HG02943 (cell line): Measurements from ENCODE around the gene DCAF6.
"Not testable (repeated sequence)": the region's sequence is repeated elsewhere in the genome, so short reads cannot be mapped to it uniquely, and the experiment has no call there.

ENCODE experiments used
- ATAC-seq: cut with Tn5 transposase; IDR thresholded peaks from one replicate; pipeline ENCODE4 v1.9.1; 2021; ENCODE audit warnings: mild to moderate bottlenecking, low read depth, moderate library complexity; ENCODE audit not compliant: unreplicated experiment

Gene DCAF6

DNA sequence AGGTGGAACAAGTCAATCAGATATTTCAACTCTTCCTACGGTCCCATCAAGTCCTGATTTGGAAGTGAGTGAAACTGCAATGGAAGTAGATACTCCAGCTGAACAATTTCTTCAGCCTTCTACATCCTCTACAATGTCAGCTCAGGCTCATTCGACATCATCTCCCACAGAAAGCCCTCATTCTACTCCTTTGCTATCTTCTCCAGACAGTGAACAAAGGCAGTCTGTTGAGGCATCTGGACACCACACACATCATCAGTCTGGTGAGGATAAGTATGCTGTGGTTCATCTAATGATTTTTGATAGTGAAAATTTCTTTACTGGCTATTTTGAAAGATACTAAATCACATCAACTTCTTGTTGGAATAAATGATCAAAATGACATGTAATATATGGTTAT is 68.0 kb downstream of the DCAF6 start:
- no peak for ATAC-seq

DNA sequence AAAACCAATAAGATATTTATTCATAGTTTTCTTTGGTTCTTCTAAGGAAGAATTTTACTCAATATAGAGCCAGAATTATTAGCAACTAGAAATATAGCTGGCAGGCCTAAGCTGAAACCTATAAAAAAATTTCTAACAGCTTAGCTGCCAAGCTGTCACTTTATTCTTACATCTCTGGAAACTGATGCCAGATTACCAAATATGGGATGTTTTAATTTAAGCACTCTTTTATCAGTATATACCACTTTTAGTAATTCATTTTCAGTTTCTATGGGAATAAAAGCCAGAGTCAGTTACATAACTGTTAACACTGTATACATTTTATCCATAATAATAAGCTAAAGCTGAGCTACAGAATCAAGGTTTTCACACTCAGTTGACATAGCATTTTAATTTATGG is 69.0 kb downstream of the DCAF6 start:
- no peak for ATAC-seq

DNA sequence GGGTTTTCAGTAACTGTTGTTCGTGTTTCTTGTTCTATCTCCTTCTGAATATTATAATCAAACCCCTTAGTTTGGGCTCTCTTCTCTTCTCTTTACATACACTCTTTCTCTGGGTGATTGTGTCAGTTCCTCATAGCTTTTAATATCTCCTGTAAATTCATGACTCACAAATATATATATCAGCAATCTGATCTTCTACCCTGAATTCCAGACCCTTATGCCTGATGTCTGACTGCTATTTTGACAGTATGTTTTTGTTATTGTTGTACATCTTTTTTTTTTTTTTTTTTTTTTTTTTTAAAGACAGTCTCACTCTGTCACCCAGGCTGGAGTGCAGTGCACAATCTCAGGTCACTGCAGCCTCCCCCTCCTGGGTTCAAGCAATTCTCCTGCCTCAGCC is 71.2 kb downstream of the DCAF6 start:
- no peak for ATAC-seq

DNA sequence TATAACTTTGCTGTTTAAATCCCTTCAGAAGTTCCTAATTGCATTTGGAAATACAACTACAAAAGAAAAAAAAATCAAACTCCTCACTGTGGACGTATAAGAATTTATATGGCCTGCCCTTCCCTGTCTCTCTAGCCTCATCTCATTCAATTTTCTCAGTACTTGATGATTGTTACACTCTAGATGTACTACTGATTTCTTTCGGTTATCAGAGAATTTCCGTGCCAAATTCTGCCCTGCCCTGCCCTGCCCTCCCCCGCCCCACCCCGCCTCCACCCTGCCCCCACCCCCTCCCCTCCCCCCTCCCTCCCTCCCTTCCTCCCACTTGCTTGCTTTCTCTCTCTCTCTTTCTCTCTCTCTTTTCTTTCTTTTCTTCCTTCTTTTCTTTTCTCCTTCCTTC is 72.1 kb downstream of the DCAF6 start:
- ATAC-seq: no peak

DNA sequence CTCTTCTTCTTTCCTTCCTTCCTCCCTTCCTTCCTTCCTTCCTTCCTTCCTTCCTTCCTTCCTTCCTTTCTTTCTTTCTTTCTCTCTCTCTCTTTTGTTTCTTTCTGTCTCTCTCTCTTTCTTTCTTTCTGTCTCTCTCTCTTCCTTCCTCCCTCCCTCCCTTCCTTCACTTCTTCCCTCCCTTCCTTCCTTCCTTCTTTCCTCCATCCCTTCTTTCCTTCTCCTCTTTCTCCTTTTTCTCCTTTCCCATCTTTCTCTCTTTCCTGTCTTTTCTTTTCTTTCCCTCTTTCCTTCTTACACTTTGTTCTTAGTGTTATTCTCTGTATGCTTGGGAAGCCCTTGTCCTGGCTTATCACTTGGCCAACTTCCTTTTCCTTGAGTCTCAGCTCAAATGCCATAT is 72.8 kb downstream of the DCAF6 start:
- no peak for ATAC-seq

DNA sequence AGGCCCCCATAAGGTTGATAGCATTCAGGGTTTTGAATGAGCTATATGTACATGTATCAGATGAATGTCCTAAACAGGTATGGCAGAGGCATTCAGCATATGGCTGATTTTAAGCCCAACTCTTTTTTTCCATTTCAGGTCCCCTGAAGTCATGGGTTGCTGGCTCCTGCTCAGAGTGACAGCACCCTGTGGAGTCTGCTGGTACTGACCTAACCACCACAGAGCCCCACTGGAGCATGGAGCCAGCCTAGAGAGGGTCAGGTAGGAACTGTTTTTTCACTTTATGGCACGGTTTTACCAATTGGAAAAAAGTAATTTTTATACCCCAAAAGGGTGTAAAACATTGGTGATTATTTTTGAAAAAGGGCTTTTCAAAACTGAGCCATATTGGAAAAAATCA is 82.9 kb downstream of the DCAF6 start:
- ATAC-seq: no peak

DNA sequence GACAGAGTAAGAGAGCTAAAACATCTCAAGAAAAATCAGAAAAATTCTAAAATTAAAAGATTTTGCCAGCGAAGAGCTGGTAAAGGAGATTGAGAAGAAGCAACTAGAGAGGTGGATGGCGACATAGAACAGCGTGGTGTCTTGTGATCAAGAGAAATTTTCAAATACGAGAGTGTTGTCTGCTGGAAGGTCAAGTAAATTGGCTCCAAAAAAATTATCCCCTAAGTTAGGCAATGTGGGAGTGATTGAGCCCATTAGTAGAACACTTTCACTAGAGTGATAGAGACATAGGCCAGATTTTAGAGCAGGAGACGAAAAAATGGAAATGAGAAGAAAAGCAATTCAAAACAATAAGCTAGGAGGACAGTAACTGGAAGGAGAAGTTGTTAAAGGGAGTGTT is 94.7 kb downstream of the DCAF6 start:
- ATAC-seq: no peak

DNA sequence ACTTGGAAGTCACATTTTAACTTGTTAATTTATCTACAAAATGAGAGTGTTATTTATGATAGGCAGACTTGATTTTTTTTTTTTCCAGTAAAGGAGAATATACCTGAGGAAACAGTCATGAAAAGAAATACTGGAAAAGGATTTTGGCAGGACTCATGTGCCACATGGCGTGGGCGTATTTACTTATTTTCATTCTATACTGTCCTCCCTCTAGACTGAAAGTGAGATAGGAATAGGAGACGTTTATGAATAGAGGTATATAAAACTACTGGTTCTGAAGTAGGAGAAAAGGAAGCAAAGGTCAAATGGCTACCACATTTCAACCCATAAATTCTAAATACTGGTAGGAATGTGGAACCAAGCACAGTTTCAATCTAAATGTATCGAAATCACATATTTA is 95.1 kb downstream of the DCAF6 start:
- no peak for ATAC-seq

DNA sequence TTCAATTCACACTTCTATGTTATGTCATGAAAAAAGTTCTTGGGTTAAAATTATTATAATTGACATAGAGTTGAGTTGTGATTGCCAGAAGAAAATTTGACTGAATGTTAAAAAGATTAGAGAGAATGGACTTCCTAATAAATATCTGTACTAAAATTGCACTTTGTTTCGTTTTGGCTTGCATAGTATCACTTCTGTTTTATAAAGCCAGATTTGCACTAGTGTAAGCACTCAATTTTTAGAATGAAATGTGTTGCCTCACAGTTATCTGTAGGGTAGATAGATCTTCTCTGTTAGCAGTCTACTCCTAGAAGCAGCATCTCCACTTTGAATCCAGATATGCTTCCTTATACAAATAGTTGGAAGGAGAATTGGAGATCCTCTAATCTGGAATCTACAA is 95.5 kb downstream of the DCAF6 start:
- no peak for ATAC-seq

DNA sequence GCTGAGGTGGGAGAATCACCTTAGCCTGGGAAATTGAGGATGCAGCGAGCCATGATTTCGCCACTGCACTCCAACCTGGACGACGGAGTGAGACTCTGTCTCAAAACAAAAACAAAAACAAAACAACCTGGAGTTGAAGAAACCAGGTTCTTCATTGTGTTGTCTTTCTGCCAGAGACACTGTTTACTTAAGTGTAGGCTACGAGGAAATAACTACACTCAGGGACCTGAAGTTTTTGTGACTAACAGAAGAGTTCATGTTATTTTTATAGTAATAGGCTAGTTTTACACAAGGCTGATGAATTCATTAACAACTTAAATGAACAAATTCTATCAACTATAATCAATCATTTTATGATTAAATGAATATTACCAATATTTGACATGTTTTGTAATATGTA is 98.9 kb downstream of the DCAF6 start:
- ATAC-seq: no peak

DNA sequence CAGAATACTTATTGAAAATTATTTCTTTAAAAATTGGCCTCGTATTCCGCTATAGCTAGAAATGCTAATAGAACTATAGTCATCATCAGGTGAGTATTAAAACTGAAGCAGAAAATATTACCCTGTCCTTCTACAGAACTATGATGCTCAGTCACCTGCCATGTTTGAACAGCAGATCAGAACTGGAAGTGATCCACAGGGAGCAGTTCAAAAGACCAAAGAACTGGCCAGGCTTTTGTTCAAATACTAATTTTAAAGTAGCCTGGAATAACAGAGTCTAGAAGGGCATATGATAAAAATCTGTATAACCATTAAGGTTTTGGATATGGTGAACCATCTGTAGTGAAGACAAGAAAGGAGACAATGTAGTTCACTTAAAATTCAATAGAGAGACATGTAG is 105.9 kb downstream of the DCAF6 start:
- ATAC-seq: no peak

DNA sequence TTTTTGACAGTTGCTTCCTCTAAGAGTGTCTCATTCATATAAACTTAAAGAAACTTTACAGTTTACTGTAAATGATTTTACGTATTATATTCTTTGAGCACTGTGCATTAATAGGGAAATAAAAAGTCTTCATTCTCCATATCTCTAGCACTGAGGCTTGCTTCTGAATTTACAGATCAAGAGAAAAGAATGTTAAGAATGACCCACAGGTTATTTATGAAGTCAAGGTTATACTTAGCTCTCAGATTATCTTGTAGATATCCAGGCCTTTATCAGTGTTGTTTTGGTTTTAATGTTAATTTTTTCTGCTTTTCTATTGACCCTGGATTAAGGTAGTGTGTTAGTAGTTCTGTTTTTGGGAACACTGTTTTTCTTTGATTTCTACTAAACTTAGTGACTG is 108.8 kb downstream of the DCAF6 start:
- no peak for ATAC-seq

DNA sequence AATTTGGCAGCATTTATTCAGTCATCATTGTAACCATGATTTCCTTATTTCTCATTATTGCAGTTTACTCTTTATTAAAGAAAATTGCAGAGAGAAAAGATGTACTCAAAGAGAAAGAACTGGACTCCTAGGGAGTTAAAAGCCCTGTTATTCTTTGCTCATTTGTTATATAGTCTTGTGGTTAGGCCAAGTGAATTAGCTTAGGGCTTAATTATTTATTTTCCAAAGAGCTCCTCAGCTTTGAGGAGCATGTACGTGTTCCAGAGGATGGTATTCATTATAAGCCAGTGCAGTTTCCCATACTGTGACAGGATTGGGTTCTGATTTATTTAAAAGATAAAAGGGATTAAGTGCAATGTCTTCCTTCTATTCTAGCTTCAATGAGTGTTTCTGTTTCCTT is 113.8 kb downstream of the DCAF6 start:
- no peak for ATAC-seq

DNA sequence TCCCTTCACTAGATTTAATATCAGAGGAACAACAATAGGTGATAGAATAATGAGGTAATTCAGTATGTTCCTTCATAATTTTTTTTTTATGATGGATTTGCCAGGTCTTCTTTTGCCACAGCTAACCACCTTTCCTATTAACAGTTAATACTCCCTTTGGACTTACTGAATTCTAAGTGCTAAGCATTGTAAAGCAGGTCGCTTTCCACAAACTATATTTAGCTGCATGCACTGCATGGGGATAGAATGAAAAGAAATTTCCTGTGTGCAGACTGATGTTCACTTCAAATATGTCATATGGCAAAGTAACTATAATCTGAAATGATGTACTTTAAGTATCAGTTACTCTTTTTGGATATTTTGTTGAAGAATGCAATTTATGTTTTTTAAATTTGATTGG is 114.4 kb downstream of the DCAF6 start:
- ATAC-seq: no peak

DNA sequence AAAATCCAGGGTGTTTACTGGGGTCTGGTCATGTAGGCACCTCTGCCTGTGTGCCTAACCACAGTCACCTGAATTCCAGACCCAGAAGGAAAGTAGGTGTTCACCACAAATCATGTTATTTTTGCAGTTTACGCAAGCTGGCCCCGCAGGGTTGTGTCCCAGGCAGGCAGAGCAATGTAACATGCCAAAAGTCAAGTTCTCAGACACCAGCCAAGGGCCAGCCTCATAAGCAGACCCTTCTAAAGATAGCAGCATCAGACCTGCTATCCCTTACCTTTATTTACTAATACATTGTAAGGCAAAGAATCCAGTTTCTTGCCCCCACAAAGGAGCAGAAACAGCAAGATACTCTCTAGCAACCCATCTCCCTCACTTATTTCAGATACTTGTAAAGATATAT is 117.2 kb downstream of the DCAF6 start:
- no peak for ATAC-seq

DNA sequence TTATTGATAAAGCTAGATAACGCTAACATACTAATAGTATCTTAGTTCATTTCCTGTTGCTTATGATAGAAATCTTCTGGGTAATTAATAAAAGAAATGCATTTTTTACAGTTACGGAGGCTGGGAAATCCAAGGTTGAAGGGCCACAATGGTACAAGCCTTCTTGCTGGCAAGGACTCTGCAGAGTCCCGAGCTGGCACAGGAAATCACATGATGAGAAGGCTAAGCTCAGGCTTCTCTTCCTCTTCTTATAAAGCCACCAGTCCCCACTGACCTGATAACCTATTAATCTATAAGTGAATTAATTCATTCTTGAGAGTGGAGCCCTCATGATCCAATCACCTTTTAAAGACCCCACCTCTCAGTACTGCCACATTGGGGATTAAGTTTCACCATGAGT is 117.6 kb downstream of the DCAF6 start:
- no peak for ATAC-seq

DNA sequence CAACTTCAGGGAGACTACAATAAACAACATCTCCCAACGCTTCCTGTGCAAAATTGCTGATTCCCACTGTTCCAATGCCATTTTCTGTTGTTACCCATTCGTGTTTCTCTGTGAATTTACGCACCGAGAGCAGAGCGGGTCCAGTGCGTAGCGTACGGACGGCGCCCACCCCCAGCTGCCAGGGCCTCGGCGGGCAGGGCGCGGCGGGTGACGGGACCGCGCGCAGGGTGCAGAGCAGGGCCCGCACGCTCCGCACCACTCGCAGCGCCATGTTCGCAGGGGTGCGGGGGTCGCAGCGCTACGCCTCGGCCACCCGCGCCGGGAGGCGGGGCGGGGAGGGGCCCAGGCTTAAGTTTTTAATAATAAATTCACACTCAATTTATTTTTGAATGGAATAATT is 119.7 kb downstream of the DCAF6 start:
- not testable (repeated sequence) for ATAC-seq

DNA sequence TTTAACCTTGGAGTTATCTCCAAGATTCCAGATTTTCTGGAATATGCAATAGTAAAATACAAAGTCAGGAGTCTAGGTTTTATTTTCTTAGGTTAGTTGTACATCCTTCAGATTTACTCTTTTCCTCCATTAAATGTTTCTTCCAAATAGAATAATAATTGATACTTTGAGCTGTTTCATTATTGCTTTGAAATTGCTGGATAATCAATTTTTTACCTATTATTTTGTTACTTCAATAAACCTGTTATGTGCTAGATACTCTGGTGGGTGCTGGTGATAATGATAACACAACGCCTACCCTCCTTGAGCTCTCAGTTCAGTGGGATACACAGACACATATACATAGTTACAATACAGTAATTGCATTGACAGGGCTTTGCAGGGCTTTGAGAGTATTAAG is 120.9 kb downstream of the DCAF6 start:
- no peak for ATAC-seq

DNA sequence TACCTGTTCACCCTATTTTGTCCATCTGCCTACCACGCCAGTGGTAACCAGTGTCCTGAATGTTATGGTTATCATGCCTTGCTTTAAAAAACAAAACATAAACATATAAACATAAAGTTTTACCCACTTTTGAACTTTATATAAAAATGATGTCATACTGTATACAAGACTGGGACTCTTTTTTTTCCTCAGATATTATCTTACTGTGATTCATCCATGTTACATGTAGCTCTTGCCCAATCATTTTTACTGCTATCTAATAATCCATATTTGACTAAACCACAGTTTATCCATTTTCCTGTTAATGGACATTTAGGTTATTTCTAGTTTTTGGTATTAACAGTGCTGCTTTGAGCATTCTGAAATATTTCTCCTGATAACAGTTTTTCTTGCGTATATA is 121.4 kb downstream of the DCAF6 start:
- no peak for ATAC-seq

DNA sequence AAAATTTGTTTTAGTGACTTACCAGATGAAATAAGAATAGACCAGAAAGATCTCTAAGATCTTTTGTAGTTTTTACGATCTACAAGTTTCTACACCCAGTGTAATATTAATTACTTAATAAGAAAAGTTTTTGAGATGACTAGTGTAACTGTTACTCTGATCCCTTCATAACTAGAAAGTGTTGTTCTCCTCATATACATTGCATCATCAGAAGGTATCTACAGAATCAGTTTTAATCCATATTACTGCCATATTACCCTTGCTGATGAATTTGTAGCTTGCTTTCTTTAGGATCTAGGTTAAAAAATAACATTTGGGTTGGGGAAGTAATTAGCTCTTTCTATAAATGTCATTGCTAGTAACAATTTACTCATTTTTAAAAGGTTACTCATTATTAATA is 127.7 kb downstream of the DCAF6 start:
- ATAC-seq: no peak

DNA sequence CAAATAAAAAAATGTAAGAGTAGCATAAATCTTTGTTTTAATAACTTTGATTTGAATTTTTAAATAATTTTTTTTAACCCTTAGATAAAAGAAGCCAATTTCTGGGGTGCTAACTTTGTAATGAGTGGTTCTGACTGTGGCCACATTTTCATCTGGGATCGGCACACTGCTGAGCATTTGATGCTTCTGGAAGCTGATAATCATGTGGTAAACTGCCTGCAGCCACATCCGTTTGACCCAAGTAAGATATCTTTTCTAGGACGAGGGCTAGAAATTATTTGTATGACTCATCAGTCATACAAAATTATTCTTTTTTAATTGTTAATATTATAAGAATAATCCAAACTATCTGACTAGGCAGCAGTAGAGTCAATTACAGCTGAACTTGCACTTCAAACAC is 129.0 kb downstream of the DCAF6 start:
- no peak for ATAC-seq

DNA sequence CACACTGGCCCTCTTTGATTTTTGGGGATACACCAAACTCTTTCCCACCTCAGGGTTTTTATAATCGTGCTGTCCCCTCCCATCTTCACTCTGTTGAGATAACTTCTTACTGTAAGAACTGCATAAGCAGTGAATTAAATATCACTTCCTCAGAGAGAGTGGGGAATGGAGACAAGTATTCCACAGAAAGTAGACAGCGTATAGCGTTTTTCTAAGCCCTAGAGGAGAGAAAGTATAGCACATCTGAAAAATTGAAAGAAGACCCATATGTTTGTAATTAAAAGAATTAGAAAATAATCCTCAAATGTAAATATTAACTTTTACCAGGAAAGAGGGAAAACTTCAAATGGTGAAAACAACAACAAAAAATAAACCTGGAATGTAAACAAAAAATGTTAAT is 132.9 kb downstream of the DCAF6 start:
- ATAC-seq: no peak

DNA sequence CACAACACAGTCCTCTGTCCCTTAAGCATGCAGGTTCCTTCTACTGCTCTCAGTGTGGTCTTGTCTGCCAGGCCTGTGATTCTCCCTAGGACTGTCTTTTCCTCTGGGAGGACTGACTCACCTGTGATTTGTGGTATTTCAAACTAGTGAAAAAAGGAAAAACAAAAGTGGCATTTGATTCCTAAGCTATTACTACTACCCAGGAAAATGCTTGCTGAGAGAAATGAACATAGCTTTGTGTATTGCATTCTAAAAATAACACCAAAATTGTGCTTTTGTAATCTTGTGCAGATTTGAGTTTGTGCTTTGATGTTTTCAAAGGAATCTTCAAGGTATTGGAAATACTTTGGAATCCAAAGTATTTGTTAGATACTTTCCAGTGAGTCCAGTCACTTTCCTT is 143.3 kb downstream of the DCAF6 start:
- no peak for ATAC-seq
